Glutamatergic neuron (in vitro differentiated cells): ENCODE results near the gene PLXNA1. TPM values are rescaled to one million over a fixed set of nuclear protein-coding genes. Genes with fewer than 3 reads are reported as not detected.

Experiments
- DNase-seq: peaks from one replicate; pipeline ENCODE4 v3.0.0; 2022
- H3K27ac Mint-ChIP-seq: one replicate; pipeline ENCODE4 v1.8.0; 2020; ENCODE audit warnings: mild to moderate bottlenecking, mixed read lengths, inconsistent platforms; ENCODE audit not compliant: unreplicated experiment
- H3K27me3 Mint-ChIP-seq: one replicate; pipeline ENCODE4 v1.8.0; 2020; ENCODE audit warnings: mild to moderate bottlenecking, moderate library complexity, mixed read lengths, inconsistent platforms; ENCODE audit not compliant: unreplicated experiment
- H3K36me3 Mint-ChIP-seq: one replicate; pipeline ENCODE4 v1.8.0; 2020; ENCODE audit warnings: mild to moderate bottlenecking, mixed read lengths, inconsistent platforms; ENCODE audit not compliant: unreplicated experiment
- H3K4me1 Mint-ChIP-seq: one replicate; pipeline ENCODE4 v1.8.0; 2020; ENCODE audit warnings: mild to moderate bottlenecking, low read depth, mixed read lengths, inconsistent platforms; ENCODE audit not compliant: unreplicated experiment
- H3K4me3 Mint-ChIP-seq: one replicate; pipeline ENCODE4 v1.8.0; 2020; ENCODE audit warnings: mild to moderate bottlenecking, mixed read lengths, inconsistent platforms; ENCODE audit not compliant: unreplicated experiment
- H3K9me3 Mint-ChIP-seq: one replicate; pipeline ENCODE4 v1.8.0; 2020; ENCODE audit warnings: mild to moderate bottlenecking, moderate library complexity, mixed read lengths, inconsistent platforms; ENCODE audit not compliant: unreplicated experiment
- CTCF ChIP-seq: fragments of 200-600 bp; sonication (generic); IDR thresholded peaks from one replicate; pipeline ENCODE4 v1.5.0; 2021; ENCODE audit not compliant: partially characterized antibody, unreplicated experiment
- total RNA-seq: library from RNA; stranded (reverse); fragmentation: NEBNext Ultra II Directional; extraction: Animal tissue kit (Norgen Biotek cat#: 25700); gene quantifications from one replicate; pipeline ENCODE4 v1.2.1, GENCODE V29; 2021; ENCODE audit not compliant: unreplicated experiment

The PLXNA1 gene
- total RNA-seq, 1 donor from 2014 or later: 110 TPM

GRCh38 chr3:126983276-126983652, 349 bp downstream of the PLXNA1 start:
- DNase-seq: no peak
- Mint-ChIP-seq H3K9me3 (peaks cover 8% of the 10 kb centered on the region), H3K27ac (no peak overlapping the region), H3K4me3 (no peak overlapping the region), H3K36me3 (no peaks in the 10 kb centered on the region), H3K27me3 (peaks cover 12% of the 10 kb centered on the region), H3K4me1 (peaks cover 11% of the 10 kb centered on the region)
- TF ChIP-seq CTCF: no peak

- TF ChIP-seq CTCF: no peak
- peaks cover 8% of the 10 kb centered on the region for H3K9me3 Mint-ChIP-seq
- no peak overlapping the region for H3K27ac Mint-ChIP-seq
- H3K36me3 Mint-ChIP-seq: no peaks in the 10 kb centered on the region
- H3K4me3 Mint-ChIP-seq: peak overlapping the region; percentile 82
- H3K4me1 Mint-ChIP-seq: peaks cover 11% of the 10 kb centered on the region
- peak; percentile 64 for DNase-seq
- H3K27me3 Mint-ChIP-seq: peaks cover 8% of the 10 kb centered on the region
These were observed 907 bp downstream of the PLXNA1 start for GRCh38 chr3:126983653-126984390.

- Mint-ChIP-seq H3K9me3 (peaks cover 6% of the 10 kb centered on the region), H3K4me3 (peak overlapping the region; percentile 82), H3K36me3 (no peaks in the 10 kb centered on the region), H3K27me3 (peaks cover 13% of the 10 kb centered on the region), H3K27ac (peak overlapping the region; percentile 59), H3K4me1 (peaks cover 11% of the 10 kb centered on the region)
- no peak for TF ChIP-seq CTCF
- no peak for DNase-seq
These were observed 1.6 kb downstream of the PLXNA1 start for GRCh38 chr3:126984391-126985131.

GRCh38 chr3:126985132-126985985, 2.4 kb downstream of the PLXNA1 start:
- Mint-ChIP-seq H3K27me3 (peaks cover 13% of the 10 kb centered on the region), H3K36me3 (no peaks in the 10 kb centered on the region), H3K4me3 (peak overlapping the region; percentile 82), H3K9me3 (peaks cover 6% of the 10 kb centered on the region), H3K4me1 (peaks cover 11% of the 10 kb centered on the region), H3K27ac (no peak overlapping the region)
- peak; percentile 64 for DNase-seq
- TF ChIP-seq CTCF: no peak
